Measurements from ENCODE around the gene EIF3A. TPM values are rescaled to one million over a fixed set of nuclear protein-coding genes. Genes with fewer than 3 reads are reported as not detected.

The EIF3A gene
- total RNA-seq, 6 experiments from 2014 or later: 132 to 149 (median 139) TPM

DNA sequence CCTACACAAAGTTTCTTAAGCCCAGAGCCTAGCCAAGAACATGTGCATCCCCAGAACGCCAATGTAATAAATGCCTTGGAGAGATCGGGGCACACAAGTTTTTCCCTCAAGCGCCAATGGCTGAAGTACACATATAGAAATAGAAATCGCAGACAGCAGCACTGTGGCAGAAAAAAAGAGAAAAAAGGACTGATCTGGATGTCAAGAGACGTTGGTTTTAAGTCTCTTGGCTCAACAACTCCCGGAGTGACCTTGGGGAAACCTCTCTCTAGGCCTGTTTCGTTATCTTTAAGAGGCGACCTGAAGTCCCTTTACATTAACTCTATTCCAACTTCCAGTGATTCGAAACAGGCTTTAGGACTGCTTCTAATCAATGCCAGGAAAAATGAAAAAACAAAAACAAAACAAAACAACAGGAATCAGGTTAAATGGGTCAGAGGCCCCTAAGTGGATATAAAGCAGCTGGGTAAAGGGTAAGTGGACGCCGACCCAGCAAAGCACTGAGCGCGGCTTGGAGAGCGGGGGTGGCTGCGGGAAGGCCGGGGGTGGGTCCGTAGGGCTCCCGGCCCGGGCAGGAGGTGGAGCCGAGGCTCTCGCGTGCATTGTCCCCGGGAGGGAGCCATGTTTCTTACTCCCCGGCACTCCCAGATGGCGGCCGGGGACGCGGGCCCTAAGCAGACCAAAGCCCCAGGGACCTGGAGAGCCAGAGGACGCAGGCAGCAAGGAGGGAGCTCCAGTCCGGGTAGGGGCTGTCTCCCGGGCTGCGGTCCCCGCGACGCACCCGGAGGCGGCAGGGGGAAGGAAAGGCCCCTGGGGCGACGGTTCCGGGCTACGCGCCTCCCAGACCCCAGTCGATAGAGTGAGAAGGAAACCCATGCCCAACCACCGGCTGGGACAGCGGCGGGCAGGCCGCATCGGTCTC is 757 bp downstream of the EIF3A start:
- H3K9me3 Mint-ChIP-seq: peaks cover 3% of the 10 kb centered on the region; the same call in 1 of the 2 replicates
- DNase-seq: peak; percentile 53
- peak overlapping the region; percentile 96 for H3K4me3 Mint-ChIP-seq
- peaks cover 34% of the 10 kb centered on the region for H3K36me3 Mint-ChIP-seq (ENCODE audit: low read depth)
- TF ChIP-seq, protein P1, sequence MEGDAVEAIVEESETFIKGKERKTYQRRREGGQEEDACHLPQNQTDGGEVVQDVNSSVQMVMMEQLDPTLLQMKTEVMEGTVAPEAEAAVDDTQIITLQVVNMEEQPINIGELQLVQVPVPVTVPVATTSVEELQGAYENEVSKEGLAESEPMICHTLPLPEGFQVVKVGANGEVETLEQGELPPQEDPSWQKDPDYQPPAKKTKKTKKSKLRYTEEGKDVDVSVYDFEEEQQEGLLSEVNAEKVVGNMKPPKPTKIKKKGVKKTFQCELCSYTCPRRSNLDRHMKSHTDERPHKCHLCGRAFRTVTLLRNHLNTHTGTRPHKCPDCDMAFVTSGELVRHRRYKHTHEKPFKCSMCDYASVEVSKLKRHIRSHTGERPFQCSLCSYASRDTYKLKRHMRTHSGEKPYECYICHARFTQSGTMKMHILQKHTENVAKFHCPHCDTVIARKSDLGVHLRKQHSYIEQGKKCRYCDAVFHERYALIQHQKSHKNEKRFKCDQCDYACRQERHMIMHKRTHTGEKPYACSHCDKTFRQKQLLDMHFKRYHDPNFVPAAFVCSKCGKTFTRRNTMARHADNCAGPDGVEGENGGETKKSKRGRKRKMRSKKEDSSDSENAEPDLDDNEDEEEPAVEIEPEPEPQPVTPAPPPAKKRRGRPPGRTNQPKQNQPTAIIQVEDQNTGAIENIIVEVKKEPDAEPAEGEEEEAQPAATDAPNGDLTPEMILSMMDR (IDR thresholded peaks at IDR 0.05): no peak
- peaks cover 3% of the 10 kb centered on the region; the same call in 1 of the 2 replicates for H3K27me3 Mint-ChIP-seq (ENCODE audit: insufficient read depth)
- H3K4me1 Mint-ChIP-seq (ENCODE audit: low read depth): peaks cover 35% of the 10 kb centered on the region
- H3K27ac Mint-ChIP-seq: peak overlapping the region; percentile 99

DNA sequence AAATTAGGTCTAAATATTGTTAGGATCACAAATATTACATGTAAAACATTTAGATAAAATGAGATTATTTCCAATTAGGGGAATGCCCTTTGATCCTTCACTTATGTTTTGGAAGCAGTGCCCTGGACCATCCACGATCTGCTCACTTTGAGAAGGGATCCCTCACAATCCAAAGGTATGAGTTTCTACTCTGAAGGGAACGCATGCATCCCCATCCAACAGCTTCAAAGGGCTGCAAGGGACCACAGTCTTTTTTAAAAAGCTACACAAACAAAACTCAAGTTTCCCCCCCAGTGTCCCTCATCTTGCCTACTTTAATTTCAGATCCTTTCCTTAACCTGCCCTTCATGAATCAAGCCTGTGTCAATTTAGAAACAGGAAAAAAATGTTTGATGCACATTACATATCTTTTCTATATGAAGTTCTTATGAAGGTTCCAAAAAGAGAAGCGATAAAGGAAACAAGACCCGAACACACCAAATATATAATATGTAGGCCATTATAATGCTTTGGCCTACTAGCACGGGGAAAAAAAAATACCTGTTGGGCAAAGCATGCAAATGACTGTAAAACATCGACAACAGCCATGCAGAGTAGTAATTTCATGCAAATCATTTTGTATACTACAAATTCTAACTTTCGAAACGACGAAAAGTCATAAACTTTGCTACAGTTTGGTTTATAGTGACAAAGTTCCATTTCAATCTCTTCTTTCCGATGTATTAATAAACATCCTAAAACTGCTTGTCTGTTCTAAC is 2.0 kb downstream of the EIF3A start:
- peak overlapping the region; percentile 99; the same call in 1 of the 2 replicates for H3K27ac Mint-ChIP-seq
- TF ChIP-seq, protein P1 (IDR thresholded peaks at IDR 0.05): no peak
- H3K27me3 Mint-ChIP-seq (ENCODE audit: insufficient read depth): peaks cover 3% of the 10 kb centered on the region; the same call in 1 of the 2 replicates
- peaks cover 3% of the 10 kb centered on the region; the same call in 1 of the 2 replicates for H3K9me3 Mint-ChIP-seq
- H3K36me3 Mint-ChIP-seq (ENCODE audit: low read depth): peaks cover 34% of the 10 kb centered on the region
- H3K4me3 Mint-ChIP-seq: peak overlapping the region; percentile 96
- no peak for DNase-seq
- peaks cover 36% of the 10 kb centered on the region for H3K4me1 Mint-ChIP-seq (ENCODE audit: low read depth)

DNA sequence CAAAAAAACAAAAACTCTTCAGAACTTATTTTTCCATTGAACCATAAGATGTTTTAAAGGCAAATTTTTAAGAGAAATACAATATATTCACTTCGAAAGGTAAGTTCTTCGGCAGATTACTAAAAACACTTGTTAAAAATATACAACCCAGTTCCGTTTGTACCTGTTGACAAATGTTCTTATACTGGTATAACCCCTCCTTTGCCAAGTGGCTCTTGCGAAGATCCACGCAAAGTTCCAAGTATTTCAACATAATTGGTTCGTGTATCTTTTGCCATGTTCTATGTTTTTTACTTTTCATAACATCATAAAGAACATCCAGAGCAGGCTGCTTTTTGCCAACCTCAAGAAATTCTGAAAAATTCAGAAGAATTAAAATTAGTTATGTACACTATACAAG is 7.0 kb downstream of the EIF3A start:
- no peak for DNase-seq
- TF ChIP-seq, protein P1 (IDR thresholded peaks at IDR 0.05): no peak
- Mint-ChIP-seq H3K4me3 (no peak overlapping the region), H3K9me3 (no peaks in the 10 kb centered on the region), H3K27me3 (ENCODE audit: insufficient read depth) (no peaks in the 10 kb centered on the region; the same call in 1 of the 2 replicates), H3K4me1 (ENCODE audit: low read depth) (peaks cover 28% of the 10 kb centered on the region), H3K36me3 (ENCODE audit: low read depth) (peaks cover 47% of the 10 kb centered on the region), H3K27ac (peak overlapping the region; percentile 62; the same call in 1 of the 2 replicates)

DNA sequence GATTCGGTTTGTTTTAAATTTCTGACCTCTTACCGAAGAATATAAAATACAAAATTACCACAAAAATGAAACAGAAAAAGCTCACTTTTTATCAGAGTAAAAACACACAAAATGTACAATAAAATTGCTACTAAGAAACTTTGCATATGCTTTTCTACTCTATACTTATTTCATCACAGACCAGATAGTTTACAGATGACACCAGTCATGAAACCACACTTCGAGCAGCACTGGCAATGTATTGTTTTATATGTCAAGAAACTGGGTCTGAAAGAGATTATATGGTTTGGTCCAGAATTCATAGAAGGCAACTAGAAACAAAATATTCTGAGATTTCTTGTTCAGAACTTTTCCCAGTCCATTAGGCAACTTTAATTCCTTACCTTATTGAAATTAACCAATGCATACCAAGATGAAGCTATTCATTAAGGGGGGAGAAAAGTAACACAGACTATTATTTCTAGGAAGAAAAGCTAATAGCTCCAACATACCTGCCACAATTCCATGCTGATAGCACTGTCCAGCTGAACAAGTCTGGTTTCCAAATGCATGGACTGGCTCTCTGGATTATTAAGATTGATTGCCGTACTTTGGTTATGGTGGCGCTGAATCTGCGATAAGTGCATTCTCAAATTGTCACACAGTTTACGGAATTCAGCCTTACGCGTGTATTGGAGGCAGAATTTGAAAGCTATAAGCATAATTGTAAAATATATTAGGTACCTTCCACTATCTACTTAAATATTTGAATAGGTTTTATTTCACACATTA is 10.0 kb downstream of the EIF3A start:
- Mint-ChIP-seq H3K4me3 (no peak overlapping the region), H3K27me3 (ENCODE audit: insufficient read depth) (peaks cover 2% of the 10 kb centered on the region), H3K9me3 (no peaks in the 10 kb centered on the region), H3K36me3 (ENCODE audit: low read depth) (peaks cover 47% of the 10 kb centered on the region), H3K4me1 (ENCODE audit: low read depth) (peaks cover 14% of the 10 kb centered on the region), H3K27ac (0 out of 2 replicates have a peak overlapping the region, but pooled peaks have one; percentile 25)
- DNase-seq: no peak
- TF ChIP-seq, protein P1 (IDR thresholded peaks at IDR 0.05): no peak

DNA sequence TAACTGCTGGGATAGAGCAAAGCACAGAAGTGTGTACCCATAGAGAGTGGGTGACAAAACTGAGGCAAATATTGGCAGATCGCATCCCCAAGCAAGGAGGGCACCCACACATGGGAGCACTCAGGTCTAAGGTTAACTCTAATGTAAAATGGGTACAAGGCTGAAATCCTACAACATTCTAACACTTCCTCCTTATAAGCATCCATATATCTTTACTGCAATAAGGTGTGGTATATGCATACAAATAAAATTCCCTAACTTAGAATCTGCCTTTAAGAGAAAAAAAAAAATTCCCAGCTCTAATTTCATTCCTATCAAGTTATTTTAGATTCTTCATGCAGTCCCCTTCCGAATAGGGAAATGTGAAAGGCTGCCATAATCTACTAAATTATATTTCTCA is 18.7 kb downstream of the EIF3A start:
- peaks cover 55% of the 10 kb centered on the region for H3K36me3 Mint-ChIP-seq (ENCODE audit: low read depth)
- TF ChIP-seq, protein P1 (IDR thresholded peaks at IDR 0.05): no peak
- H3K4me1 Mint-ChIP-seq (ENCODE audit: low read depth): no peaks in the 10 kb centered on the region

More for the DNA sequence above, 18.7 kb downstream of the EIF3A start:
- no peak for DNase-seq
- Mint-ChIP-seq H3K4me3 (no peak overlapping the region), H3K27ac (no peak overlapping the region), H3K9me3 (no peaks in the 10 kb centered on the region), H3K27me3 (ENCODE audit: insufficient read depth) (peaks cover 1% of the 10 kb centered on the region; the same call in 1 of the 2 replicates)

All from HFFc6 (cell line).